NCI-H2196 (cell line): ENCODE measurements around the gene BIRC3.
A peak's percentile ranks its signal among the peaks of the same experiment; 100 is the strongest.
"Not testable (repeated sequence)": the region's sequence is repeated elsewhere in the genome, so short reads cannot be mapped to it uniquely, and the experiment has no call there.

ENCODE experiments used
- DNase-seq: peaks from one replicate; lab custom pipeline; 2025; ENCODE audit not compliant: unreplicated experiment; lab: John Stamatoyannopoulos, UW

The BIRC3 gene

GRCh38 chr11:102322560-102322959, 5.3 kb downstream of the BIRC3 start:
- DNase-seq: no peak

DNA sequence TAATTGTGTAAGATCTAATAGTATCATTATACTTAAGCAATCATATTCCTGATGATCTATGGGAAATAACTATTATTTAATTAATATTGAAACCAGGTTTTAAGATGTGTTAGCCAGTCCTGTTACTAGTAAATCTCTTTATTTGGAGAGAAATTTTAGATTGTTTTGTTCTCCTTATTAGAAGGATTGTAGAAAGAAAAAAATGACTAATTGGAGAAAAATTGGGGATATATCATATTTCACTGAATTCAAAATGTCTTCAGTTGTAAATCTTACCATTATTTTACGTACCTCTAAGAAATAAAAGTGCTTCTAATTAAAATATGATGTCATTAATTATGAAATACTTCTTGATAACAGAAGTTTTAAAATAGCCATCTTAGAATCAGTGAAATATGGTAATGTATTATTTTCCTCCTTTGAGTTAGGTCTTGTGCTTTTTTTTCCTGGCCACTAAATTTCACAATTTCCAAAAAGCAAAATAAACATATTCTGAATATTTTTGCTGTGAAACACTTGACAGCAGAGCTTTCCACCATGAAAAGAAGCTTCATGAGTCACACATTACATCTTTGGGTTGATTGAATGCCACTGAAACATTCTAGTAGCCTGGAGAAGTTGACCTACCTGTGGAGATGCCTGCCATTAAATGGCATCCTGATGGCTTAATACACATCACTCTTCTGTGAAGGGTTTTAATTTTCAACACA, 6.4 kb downstream of the BIRC3 start:
- DNase-seq: no peak

DNA sequence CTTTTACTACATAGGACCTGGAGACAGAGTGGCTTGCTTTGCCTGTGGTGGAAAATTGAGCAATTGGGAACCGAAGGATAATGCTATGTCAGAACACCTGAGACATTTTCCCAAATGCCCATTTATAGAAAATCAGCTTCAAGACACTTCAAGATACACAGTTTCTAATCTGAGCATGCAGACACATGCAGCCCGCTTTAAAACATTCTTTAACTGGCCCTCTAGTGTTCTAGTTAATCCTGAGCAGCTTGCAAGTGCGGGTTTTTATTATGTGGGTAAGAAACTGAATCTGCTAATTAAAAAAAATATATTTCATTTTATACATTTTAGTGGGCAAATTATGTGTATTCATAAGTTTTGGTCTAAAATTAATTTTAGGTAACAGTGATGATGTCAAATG, 7.8 kb downstream of the BIRC3 start:
- no peak for DNase-seq

DNA sequence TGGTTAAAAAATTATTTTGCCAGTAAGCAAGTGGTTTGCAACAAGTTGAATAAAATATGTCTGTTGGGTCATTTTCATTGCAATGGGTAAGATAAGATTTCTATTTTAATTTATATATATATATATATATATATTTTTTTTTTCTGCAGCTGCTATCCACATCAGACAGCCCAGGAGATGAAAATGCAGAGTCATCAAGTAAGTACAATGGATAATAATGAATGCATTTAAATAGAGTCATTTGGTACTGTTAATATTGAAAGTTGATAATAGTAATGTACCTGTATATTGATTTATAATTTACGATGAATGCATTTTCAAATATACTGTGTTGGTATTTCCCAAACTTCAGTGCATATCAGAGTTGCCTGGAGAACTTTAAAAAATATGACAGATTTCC, 11.5 kb downstream of the BIRC3 start:
- DNase-seq: no peak

GRCh38 chr11:102330231-102330630, 12.9 kb downstream of the BIRC3 start:
- DNase-seq: no peak

- DNase-seq: no peak
Observed at GRCh38 chr11:102331341-102331740, 14.1 kb downstream of the BIRC3 start.

DNA sequence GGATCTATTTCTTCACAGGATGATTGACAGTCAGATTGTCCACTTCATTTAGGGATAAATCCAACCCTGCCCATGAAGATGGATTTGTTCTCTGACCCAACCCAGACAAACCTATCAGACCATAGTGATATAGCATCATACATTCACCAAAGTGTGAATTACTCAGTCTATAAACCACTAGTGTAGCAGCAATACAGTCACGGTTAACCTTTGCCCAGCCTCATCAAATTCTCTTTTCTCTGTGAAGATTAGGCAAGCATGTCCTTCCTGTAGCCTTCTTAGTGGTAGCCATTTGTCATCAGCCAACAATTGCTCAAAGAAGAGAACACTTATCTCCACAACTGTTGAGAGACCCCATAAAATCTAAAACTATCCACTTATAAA, 15.3 kb downstream of the BIRC3 start:
- no peak for DNase-seq

- DNase-seq: no peak
Observed at GRCh38 chr11:102338479-102339010, 21.3 kb downstream of the BIRC3 start.

DNA sequence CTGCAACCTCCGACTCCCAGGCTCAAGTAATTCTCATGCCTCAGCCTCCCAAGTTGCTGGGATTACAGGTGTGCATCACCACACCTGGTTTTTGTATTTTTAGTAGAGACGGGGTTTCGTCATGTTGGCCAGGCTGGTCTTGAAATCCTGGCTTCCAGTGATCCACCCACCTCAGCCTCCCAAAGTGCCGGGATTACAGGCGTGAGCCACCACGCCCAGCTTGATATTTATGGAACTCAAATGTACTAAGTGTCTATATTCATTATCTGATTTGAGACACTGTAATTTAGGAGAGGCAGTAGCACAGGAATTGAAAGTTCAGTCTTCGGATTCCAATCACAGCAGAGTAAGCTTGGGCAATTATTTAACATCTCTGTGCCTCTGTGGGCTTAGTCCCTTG, 24.0 kb downstream of the BIRC3 start:
- not testable (repeated sequence) for DNase-seq

DNA sequence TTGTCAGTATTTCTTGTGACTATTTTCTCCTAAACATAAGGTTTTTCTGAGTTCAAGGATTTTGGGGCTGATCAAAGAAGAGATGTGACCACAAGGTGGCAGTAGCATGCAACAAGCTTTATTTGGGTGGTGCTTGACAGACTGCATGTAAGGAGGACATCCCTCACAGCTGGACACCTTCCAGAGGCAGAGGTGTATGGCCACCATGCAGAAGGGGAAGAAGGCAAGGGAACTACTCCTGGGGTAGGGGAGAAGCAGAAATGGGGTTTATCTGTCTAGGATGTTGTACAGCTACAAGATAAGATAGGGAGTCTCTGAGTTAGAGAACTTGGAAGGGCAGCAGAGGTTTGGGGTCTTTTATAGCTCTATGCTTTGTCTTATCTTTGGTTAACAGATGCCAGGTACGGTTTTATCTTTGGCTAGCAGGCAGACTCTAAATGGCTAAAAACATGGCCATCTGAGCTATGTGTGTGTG, 24.6 kb downstream of the BIRC3 start:
- peak; percentile 86 for DNase-seq

- DNase-seq: no peak
Observed at GRCh38 chr11:102343809-102344208, 26.5 kb downstream of the BIRC3 start.

DNA sequence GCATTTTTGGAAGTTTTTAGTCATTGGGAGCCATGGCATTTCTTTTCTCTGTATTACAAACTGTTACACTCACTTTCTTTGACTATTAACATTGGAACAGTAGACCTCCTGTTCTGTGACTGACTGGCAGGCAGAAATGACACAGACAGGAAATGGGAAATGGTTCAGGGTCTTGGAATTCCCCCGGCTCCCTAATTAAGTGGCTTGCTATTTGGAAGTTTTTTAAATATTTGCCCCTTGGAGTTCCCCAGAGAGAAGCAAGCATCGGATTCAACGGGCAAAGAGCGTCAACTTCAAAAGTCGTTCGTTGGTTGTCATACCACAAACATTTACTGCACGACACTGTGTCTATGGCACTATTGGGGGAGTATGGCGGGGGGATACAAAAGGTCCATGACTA, 28.6 kb downstream of the BIRC3 start:
- no peak for DNase-seq

DNA sequence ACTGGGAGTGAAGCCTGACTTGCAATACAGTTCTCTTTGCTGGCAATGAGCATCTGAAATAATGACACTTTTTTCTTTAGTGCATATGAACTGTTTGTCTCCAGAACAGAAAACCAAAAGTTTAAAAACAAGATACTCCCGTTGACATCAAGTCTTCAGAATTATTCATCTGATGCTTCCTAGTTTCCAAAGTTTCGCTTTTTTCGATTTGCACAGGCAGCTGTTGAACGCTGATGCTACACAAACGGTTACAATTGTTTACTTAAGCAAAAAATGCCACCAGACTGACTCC, 29.1 kb downstream of the BIRC3 start:
- DNase-seq: no peak

- peak; percentile 98 for DNase-seq
Observed at GRCh38 chr11:102346748-102347461, 29.6 kb downstream of the BIRC3 start, which contains the start of gene BIRC2. BIRC2 (plus strand) TSS chr11:102347214; CDS start chr11:102349855, 2,641 bp downstream.

DNA sequence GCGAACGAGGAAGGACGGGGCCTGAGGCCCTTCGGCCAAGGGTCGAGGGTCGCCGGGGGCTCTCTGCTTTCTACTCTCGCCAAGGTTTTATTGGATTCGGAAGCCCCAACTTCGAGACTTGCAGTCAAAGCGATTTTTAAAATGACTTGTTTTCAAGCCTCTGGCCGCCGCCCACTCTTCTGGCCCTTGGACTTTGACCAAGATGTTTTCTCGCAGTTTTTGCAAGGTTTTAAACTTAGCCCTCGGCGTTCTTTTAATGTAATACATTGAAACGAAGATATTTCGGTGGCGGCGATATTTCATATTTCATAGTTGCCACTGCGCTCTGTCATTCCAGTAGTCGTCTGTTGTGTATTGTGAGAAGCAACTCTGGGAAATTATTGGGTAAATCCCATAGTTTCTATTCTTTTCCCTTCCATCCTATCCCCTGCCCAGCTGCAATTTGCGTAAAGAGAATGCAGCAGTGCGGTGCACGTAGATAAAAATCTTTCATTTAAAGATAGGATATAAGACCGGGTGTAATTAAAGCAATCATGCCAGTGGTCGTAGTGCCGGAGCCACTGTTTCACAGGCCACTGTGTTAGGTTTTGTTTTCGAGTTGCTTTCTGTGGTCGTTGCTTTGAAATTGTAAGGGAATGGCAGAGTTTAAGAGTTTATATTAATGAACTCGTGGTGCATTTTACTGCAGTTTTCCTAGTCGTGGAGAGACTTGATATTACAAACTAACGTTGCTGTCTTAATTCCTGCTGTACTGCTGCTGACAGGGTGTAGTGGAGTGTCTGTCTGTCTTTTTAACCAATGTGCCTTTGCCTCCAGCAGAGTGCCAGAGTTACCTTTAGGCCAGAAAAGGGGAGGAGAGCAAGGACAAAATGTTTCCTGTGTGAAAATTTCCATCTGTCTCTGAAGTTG, 30.4 kb downstream of the BIRC3 start:
- DNase-seq: no peak

- no peak for DNase-seq
Observed at GRCh38 chr11:102357116-102357515, 39.8 kb downstream of the BIRC3 start.

GRCh38 chr11:102359372-102359771, 42.1 kb downstream of the BIRC3 start:
- no peak for DNase-seq

DNA sequence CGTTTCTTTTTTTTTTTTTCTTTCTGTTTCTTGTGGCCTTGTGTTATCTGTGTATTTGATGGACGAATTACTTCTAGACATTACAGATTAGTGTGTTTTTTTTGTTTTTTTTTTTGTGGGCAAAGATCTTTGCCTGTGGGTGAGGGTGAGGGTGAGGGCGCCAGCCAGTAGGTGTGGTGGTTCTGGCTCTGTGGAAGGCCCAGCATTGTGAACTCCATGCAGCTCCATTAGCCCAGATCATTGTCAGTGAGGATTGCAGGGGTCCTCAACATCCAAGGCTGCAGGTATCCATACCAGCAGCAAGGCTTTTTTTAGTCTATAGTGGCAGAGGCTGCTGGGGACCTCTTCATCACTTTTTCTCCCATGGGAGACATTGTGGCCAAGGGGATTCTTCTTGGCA, 43.4 kb downstream of the BIRC3 start:
- no peak for DNase-seq

DNA sequence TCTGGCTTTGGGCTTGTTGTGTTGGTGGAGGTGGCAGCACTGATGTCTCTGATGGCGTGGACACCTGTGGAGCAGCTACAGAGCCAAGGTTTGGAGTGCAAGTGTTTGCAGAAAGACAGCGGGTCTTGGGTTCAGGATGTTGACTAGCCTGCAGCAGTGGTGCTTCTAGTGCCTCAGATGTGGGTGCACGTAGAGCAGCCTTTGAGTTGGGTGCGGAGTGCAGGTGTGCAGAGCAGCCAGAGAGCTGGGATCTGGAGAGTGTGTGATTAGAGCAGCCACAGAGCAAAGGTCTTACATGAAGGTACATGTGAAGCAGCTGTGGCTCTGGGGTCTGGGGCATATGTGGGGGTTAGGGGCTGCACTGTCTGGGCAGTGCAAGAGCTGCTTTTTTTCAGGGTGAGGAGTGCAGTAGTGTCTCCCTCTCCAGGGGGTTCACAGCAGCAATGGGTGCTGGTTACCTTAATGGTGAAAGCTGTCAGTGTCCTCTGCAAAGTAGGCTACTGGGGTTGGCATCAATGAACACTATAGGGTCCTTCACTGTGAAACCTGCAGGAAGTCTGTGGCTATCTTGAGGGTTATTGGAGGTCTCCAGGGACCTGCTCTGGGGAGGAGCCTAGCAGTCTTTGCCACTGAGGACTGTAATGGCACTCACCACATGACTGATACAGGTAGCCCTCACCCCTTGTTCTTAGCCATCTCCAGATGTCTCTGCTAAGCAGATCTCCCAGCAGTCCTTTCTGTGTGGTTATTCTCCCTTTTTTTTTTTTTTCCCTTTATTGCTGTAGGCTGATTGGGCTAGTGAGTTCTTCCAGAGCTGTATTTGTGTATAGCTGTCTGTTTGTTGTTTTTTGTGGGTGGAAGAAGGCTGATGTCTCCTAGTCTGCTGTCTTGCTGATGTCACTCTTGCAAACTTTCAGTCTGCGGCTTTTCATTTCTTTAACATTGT, 44.1 kb downstream of the BIRC3 start:
- DNase-seq: no peak

- DNase-seq: no peak
Observed at GRCh38 chr11:102364991-102365390, 47.7 kb downstream of the BIRC3 start.
